DMS153 treated with DMSO at 0.1 percent for 48 hours (cell line): ENCODE measurements around the gene KRT72.
"Not testable (repeated sequence)": the region's sequence is repeated elsewhere in the genome, so short reads cannot be mapped to it uniquely, and the experiment has no call there.

Experiments
- DNase-seq: peaks from one replicate; lab custom pipeline; 2025; ENCODE audit not compliant: unreplicated experiment; lab: John Stamatoyannopoulos, UW

Gene KRT72

GRCh38 chr12:52608161-52608560 is 6.9 kb upstream of the KRT72 start:
- no peak for DNase-seq

GRCh38 chr12:52607314-52607713 is 6.1 kb upstream of the KRT72 start:
- DNase-seq, result no peak

GRCh38 chr12:52606581-52607218 is 5.4 kb upstream of the KRT72 start:
- no peak for DNase-seq

- DNase-seq, result no peak
Measured at GRCh38 chr12:52606096-52606495, 4.8 kb upstream of the KRT72 start.

- no peak for DNase-seq
Measured at GRCh38 chr12:52605542-52605941, 4.3 kb upstream of the KRT72 start.

- no peak for DNase-seq
Measured at GRCh38 chr12:52604859-52605258, 3.6 kb upstream of the KRT72 start.

- no peak for DNase-seq
Measured at GRCh38 chr12:52603314-52603713, 2.1 kb upstream of the KRT72 start.

GRCh38 chr12:52602552-52602951 is 1.3 kb upstream of the KRT72 start:
- no peak for DNase-seq

GRCh38 chr12:52601671-52602070 is 408 bp upstream of the KRT72 start:
- DNase-seq, result no peak

GRCh38 chr12:52600475-52600874 is 788 bp downstream of the KRT72 start:
- DNase-seq, result no peak

GRCh38 chr12:52600071-52600470 is 1.2 kb downstream of the KRT72 start:
- no peak for DNase-seq

- DNase-seq, result no peak
Measured at GRCh38 chr12:52598966-52599365, 2.3 kb downstream of the KRT72 start.

GRCh38 chr12:52594237-52594636 is 7.0 kb downstream of the KRT72 start:
- not testable (repeated sequence) for DNase-seq

GRCh38 chr12:52591521-52591920 is 9.7 kb downstream of the KRT72 start:
- DNase-seq, result no peak

GRCh38 chr12:52590021-52590420 is 11.2 kb downstream of the KRT72 start:
- DNase-seq, result no peak

GRCh38 chr12:52587563-52587962 is 13.7 kb downstream of the KRT72 start:
- DNase-seq, result no peak

- no peak for DNase-seq
Measured at GRCh38 chr12:52585946-52586345, 15.3 kb downstream of the KRT72 start.

- DNase-seq, result no peak
Measured at GRCh38 chr12:52585066-52585465, 16.2 kb downstream of the KRT72 start.

GRCh38 chr12:52584156-52584682 is 17.0 kb downstream of the KRT72 start:
- no peak for DNase-seq

- peak; percentile 81 for DNase-seq
Measured at GRCh38 chr12:52582971-52583456, 18.2 kb downstream of the KRT72 start.

- DNase-seq, result no peak
Measured at GRCh38 chr12:52582486-52582885, 18.8 kb downstream of the KRT72 start.

GRCh38 chr12:52581481-52581880 is 19.8 kb downstream of the KRT72 start:
- peak; percentile 51 for DNase-seq

GRCh38 chr12:52581066-52581465 is 20.2 kb downstream of the KRT72 start:
- no peak for DNase-seq
